IgD-negative memory B cell (primary cell): ENCODE measurements around the gene DSCAM. TPM values are rescaled to one million over a fixed set of nuclear protein-coding genes. Genes with fewer than 3 reads are reported as not detected.

Experiments
- H3K27ac Mint-ChIP-seq, 3 donors: one replicate each; pipeline ENCODE4 v1.8.0; 2020 to 2022; ENCODE audit warnings: mild to moderate bottlenecking in 3 of 3, mixed read lengths in 3 of 3, moderate library complexity in 1 of 3
- H3K27me3 Mint-ChIP-seq: one replicate; pipeline ENCODE4 v1.8.0; 2021; ENCODE audit warnings: mixed read lengths
- H3K36me3 Mint-ChIP-seq: one replicate; pipeline ENCODE4 v1.8.0; 2020; ENCODE audit warnings: mild to moderate bottlenecking, mixed read lengths
- H3K4me1 Mint-ChIP-seq, 3 donors: one replicate each; pipeline ENCODE4 v1.8.0; 2020 to 2022; ENCODE audit warnings: mixed read lengths in 3 of 3, mild to moderate bottlenecking in 1 of 3
- H3K4me3 Mint-ChIP-seq, 4 donors: one replicate each; pipeline ENCODE4 v1.8.0; 2020 to 2022; ENCODE audit warnings: mild to moderate bottlenecking in 4 of 4, mixed read lengths in 4 of 4, moderate library complexity in 3 of 4
- H3K9me3 Mint-ChIP-seq, 3 donors: one replicate each; pipeline ENCODE4 v1.8.0; 2020 to 2021; ENCODE audit warnings: mixed read lengths in 3 of 3, mild to moderate bottlenecking in 1 of 3
- polyA plus RNA-seq: library from polyadenylated mRNA; unstranded; fragments of 300-500 nt; fragmentation: Illumina TruSeq; gene quantifications from one replicate; pipeline ENCODE4 v1.2.3, GENCODE V29; 2021

The DSCAM gene
- polyA plus RNA-seq, 1 donor from 2014 or later, result not detected

- H3K4me3 Mint-ChIP-seq, result no peak overlapping the region
- H3K27me3 Mint-ChIP-seq, result peaks cover 2% of the 10 kb centered on the region
- peaks cover 0 to 12% (median 9%) of the 10 kb centered on the region in 3 donors for H3K9me3 Mint-ChIP-seq
- H3K27ac Mint-ChIP-seq, result no peak overlapping the region
- peaks cover 4% of the 10 kb centered on the region for H3K36me3 Mint-ChIP-seq
- H3K4me1 Mint-ChIP-seq, result peaks cover 0 to 1% (median 0%) of the 10 kb centered on the region in 3 donors
Observed at GRCh38 chr21:40827509-40827908, 19.4 kb downstream of the DSCAM start.

- Mint-ChIP-seq H3K36me3 (peaks cover 2% of the 10 kb centered on the region), H3K27me3 (no peaks in the 10 kb centered on the region), H3K4me3 (no peak overlapping the region), H3K9me3 (peaks cover 6 to 8% (median 6%) of the 10 kb centered on the region in 3 donors), H3K27ac (no peak overlapping the region), H3K4me1 (no peaks in the 10 kb centered on the region)
Observed at GRCh38 chr21:40819071-40819900, 27.7 kb downstream of the DSCAM start.

GRCh38 chr21:40813918-40814317, 33.0 kb downstream of the DSCAM start:
- Mint-ChIP-seq H3K27me3 (no peaks in the 10 kb centered on the region), H3K9me3 (peaks cover 0 to 5% (median 2%) of the 10 kb centered on the region in 3 donors), H3K36me3 (no peaks in the 10 kb centered on the region), H3K4me1 (no peaks in the 10 kb centered on the region), H3K4me3 (no peak overlapping the region), H3K27ac (no peak overlapping the region)

GRCh38 chr21:40809673-40810197, 37.2 kb downstream of the DSCAM start:
- H3K4me3 Mint-ChIP-seq, result no peak overlapping the region
- H3K4me1 Mint-ChIP-seq, result peaks cover 0 to 2% (median 0%) of the 10 kb centered on the region in 3 donors
- H3K9me3 Mint-ChIP-seq, result peaks cover 2 to 7% (median 4%) of the 10 kb centered on the region in 3 donors
- H3K27me3 Mint-ChIP-seq, result peaks cover 2% of the 10 kb centered on the region
- H3K27ac Mint-ChIP-seq, result no peak overlapping the region
- H3K36me3 Mint-ChIP-seq, result no peaks in the 10 kb centered on the region

- no peaks in the 10 kb centered on the region for H3K36me3 Mint-ChIP-seq
- H3K27ac Mint-ChIP-seq, result no peak overlapping the region
- peaks cover 0 to under 1% (median 0%) of the 10 kb centered on the region in 3 donors for H3K4me1 Mint-ChIP-seq
- peaks cover 2% of the 10 kb centered on the region for H3K27me3 Mint-ChIP-seq
- peaks cover 4 to 25% (median 17%) of the 10 kb centered on the region in 3 donors for H3K9me3 Mint-ChIP-seq
- H3K4me3 Mint-ChIP-seq, result no peak overlapping the region
Observed at GRCh38 chr21:40803101-40803500, 43.9 kb downstream of the DSCAM start.

- peaks cover 1% of the 10 kb centered on the region for H3K27me3 Mint-ChIP-seq
- H3K36me3 Mint-ChIP-seq, result peaks cover 3% of the 10 kb centered on the region
- no peaks in the 10 kb centered on the region for H3K4me1 Mint-ChIP-seq
- H3K9me3 Mint-ChIP-seq, result peaks cover 6 to 42% (median 17%) of the 10 kb centered on the region in 3 donors
- H3K27ac Mint-ChIP-seq, result no peak overlapping the region
- no peak overlapping the region for H3K4me3 Mint-ChIP-seq
Observed at GRCh38 chr21:40800126-40800525, 46.8 kb downstream of the DSCAM start.

- H3K36me3 Mint-ChIP-seq, result peaks cover 3% of the 10 kb centered on the region
- H3K27ac Mint-ChIP-seq, result no peak overlapping the region
- no peaks in the 10 kb centered on the region for H3K4me1 Mint-ChIP-seq
- peaks cover 6 to 42% (median 10%) of the 10 kb centered on the region in 3 donors for H3K9me3 Mint-ChIP-seq
- H3K4me3 Mint-ChIP-seq, result no peak overlapping the region
- H3K27me3 Mint-ChIP-seq, result no peaks in the 10 kb centered on the region
Observed at GRCh38 chr21:40797891-40798290, 49.1 kb downstream of the DSCAM start.

- H3K4me1 Mint-ChIP-seq, result no peaks in the 10 kb centered on the region
- H3K9me3 Mint-ChIP-seq, result peaks cover 6 to 42% (median 11%) of the 10 kb centered on the region in 3 donors
Observed at GRCh38 chr21:40797410-40797809, 49.5 kb downstream of the DSCAM start.

GRCh38 chr21:40796464-40796863, 50.5 kb downstream of the DSCAM start:
- Mint-ChIP-seq H3K27me3 (no peaks in the 10 kb centered on the region), H3K36me3 (peaks cover 3% of the 10 kb centered on the region), H3K4me3 (no peak overlapping the region), H3K4me1 (no peaks in the 10 kb centered on the region), H3K9me3 (peaks cover 6 to 42% (median 9%) of the 10 kb centered on the region in 3 donors), H3K27ac (no peak overlapping the region)

More at GRCh38 chr21:40797410-40797809, 49.5 kb downstream of the DSCAM start:
- no peak overlapping the region for H3K4me3 Mint-ChIP-seq
- H3K27ac Mint-ChIP-seq, result no peak overlapping the region
- peaks cover 3% of the 10 kb centered on the region for H3K36me3 Mint-ChIP-seq
- no peaks in the 10 kb centered on the region for H3K27me3 Mint-ChIP-seq

- no peaks in the 10 kb centered on the region for H3K27me3 Mint-ChIP-seq
- H3K4me1 Mint-ChIP-seq, result no peaks in the 10 kb centered on the region
- peaks cover 3% of the 10 kb centered on the region for H3K36me3 Mint-ChIP-seq
- no peak overlapping the region for H3K4me3 Mint-ChIP-seq
- peaks cover 5 to 37% (median 6%) of the 10 kb centered on the region in 3 donors for H3K9me3 Mint-ChIP-seq
- no peak overlapping the region for H3K27ac Mint-ChIP-seq
Observed at GRCh38 chr21:40795313-40795712, 51.6 kb downstream of the DSCAM start.

GRCh38 chr21:40792691-40793456, 54.1 kb downstream of the DSCAM start:
- H3K9me3 Mint-ChIP-seq, result peaks cover 2 to 22% (median 2%) of the 10 kb centered on the region in 3 donors
- H3K36me3 Mint-ChIP-seq, result peaks cover 2% of the 10 kb centered on the region
- H3K27me3 Mint-ChIP-seq, result no peaks in the 10 kb centered on the region
- H3K4me3 Mint-ChIP-seq, result no peak overlapping the region
- H3K27ac Mint-ChIP-seq, result no peak overlapping the region
- H3K4me1 Mint-ChIP-seq, result no peaks in the 10 kb centered on the region

- H3K27ac Mint-ChIP-seq, result no peak overlapping the region
- H3K27me3 Mint-ChIP-seq, result no peaks in the 10 kb centered on the region
- H3K4me1 Mint-ChIP-seq, result no peaks in the 10 kb centered on the region
- no peak overlapping the region for H3K4me3 Mint-ChIP-seq
- H3K9me3 Mint-ChIP-seq, result peaks cover 0 to 5% (median 2%) of the 10 kb centered on the region in 3 donors
- H3K36me3 Mint-ChIP-seq, result no peaks in the 10 kb centered on the region
Observed at GRCh38 chr21:40788635-40789034, 58.3 kb downstream of the DSCAM start.

GRCh38 chr21:40783404-40783803, 63.6 kb downstream of the DSCAM start:
- no peak overlapping the region for H3K27ac Mint-ChIP-seq
- no peak overlapping the region for H3K4me3 Mint-ChIP-seq
- no peaks in the 10 kb centered on the region for H3K36me3 Mint-ChIP-seq
- peaks cover 3 to 5% (median 3%) of the 10 kb centered on the region in 3 donors for H3K9me3 Mint-ChIP-seq
- H3K27me3 Mint-ChIP-seq, result no peaks in the 10 kb centered on the region
- no peaks in the 10 kb centered on the region for H3K4me1 Mint-ChIP-seq

GRCh38 chr21:40770435-40771055, 76.4 kb downstream of the DSCAM start:
- Mint-ChIP-seq H3K4me3 (no peak overlapping the region), H3K4me1 (peaks cover 0 to 2% (median 0%) of the 10 kb centered on the region in 3 donors), H3K9me3 (no peaks in the 10 kb centered on the region), H3K27ac (no peak overlapping the region), H3K36me3 (no peaks in the 10 kb centered on the region), H3K27me3 (no peaks in the 10 kb centered on the region)

- H3K4me1 Mint-ChIP-seq, result peaks cover 0 to 2% (median 0%) of the 10 kb centered on the region in 3 donors
- no peaks in the 10 kb centered on the region for H3K9me3 Mint-ChIP-seq
- no peaks in the 10 kb centered on the region for H3K27me3 Mint-ChIP-seq
- H3K27ac Mint-ChIP-seq, result no peak overlapping the region
- H3K36me3 Mint-ChIP-seq, result peaks cover 2% of the 10 kb centered on the region
- H3K4me3 Mint-ChIP-seq, result no peak overlapping the region
Observed at GRCh38 chr21:40769231-40769630, 77.7 kb downstream of the DSCAM start.
